IMR-90 (cell line): Measurements from ENCODE around the gene RARB.

Experiments
- CEBPB ChIP-seq: IDR thresholded peaks from 2 replicates; pipeline ENCODE4 v1.6.1; 2012; ENCODE audit warnings: low read depth, low read length, improper control_type of control experiment
- MAZ ChIP-seq: IDR thresholded peaks from 2 replicates; pipeline ENCODE4 v1.6.1; 2012; ENCODE audit warnings: low read depth, mild to moderate bottlenecking, low read length, improper control_type of control experiment, moderate library complexity, borderline replicate concordance
- NFE2L2 ChIP-seq: fragments of 150-350 bp; IDR thresholded peaks from 2 replicates; pipeline ENCODE4 v1.6.1; 2016; ENCODE audit warnings: low read depth, mild to moderate bottlenecking, low read length
- POLR2A ChIP-seq: IDR thresholded peaks from 2 replicates; pipeline ENCODE4 v1.6.1; 2012; ENCODE audit warnings: mild to moderate bottlenecking, low read depth, low read length
- SMC3 ChIP-seq: fragments of 150-350 bp; IDR thresholded peaks from 2 replicates; pipeline ENCODE4 v1.6.1; 2016; ENCODE audit warnings: low read depth, mild to moderate bottlenecking, antibody characterized with exemption, low read length, moderate library complexity
- TF ChIP-seq, protein P1 (sequence below): conservative IDR thresholded peaks from 2 replicates; pipeline ENCODE4 v1.5.1; 2012; ENCODE audit warnings: mild to moderate bottlenecking, low read depth, low read length, improper control_type of control experiment

DNA sequence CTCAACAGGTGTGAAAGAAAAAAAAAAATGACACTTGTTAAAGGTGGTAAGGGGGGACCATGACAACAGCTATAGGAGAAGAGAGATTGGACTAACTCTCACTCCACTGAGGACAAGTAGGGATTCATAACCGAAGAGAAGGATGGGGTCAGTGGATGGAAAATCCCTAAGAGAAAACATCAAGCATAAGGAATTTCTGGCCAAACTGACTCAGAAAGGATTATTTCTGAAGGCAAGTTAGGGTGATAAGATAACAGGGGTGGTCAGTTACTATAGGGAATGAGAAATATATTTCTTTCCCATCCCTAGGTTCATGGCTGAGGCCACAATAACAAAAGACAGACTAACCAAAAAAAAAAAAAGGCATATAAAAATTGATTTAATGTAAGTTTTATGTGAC is 9.5 kb upstream of the RARB start:
- TF ChIP-seq, protein P1, sequence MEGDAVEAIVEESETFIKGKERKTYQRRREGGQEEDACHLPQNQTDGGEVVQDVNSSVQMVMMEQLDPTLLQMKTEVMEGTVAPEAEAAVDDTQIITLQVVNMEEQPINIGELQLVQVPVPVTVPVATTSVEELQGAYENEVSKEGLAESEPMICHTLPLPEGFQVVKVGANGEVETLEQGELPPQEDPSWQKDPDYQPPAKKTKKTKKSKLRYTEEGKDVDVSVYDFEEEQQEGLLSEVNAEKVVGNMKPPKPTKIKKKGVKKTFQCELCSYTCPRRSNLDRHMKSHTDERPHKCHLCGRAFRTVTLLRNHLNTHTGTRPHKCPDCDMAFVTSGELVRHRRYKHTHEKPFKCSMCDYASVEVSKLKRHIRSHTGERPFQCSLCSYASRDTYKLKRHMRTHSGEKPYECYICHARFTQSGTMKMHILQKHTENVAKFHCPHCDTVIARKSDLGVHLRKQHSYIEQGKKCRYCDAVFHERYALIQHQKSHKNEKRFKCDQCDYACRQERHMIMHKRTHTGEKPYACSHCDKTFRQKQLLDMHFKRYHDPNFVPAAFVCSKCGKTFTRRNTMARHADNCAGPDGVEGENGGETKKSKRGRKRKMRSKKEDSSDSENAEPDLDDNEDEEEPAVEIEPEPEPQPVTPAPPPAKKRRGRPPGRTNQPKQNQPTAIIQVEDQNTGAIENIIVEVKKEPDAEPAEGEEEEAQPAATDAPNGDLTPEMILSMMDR: no peak
- no peak for TF ChIP-seq POLR2A
- TF ChIP-seq NFE2L2: no peak
- TF ChIP-seq MAZ: no peak
- TF ChIP-seq SMC3: no peak
- no peak for TF ChIP-seq CEBPB
